Endothelial cell of umbilical vein (primary cell): ENCODE results near the gene ZNF618. TPM values are rescaled to one million over a fixed set of nuclear protein-coding genes. Genes with fewer than 3 reads are reported as not detected.

ENCODE experiments used
- BruUV-seq: library from RNA; stranded (reverse); fragments of 400-500 nt; replicated peaks from 2 replicates; lab custom pipeline; 2021; lab: Mats Ljungman, UMichigan
- CTCF ChIA-PET: fragments of 300-600, 350-600 bp; sonication (Branson Sonifier 250); formaldehyde crosslinking; loops from one replicate; lab custom pipeline; 2021; ENCODE audit warnings: antibody characterized with exemption, inconsistent platforms; lab: Charles Lee
- POLR2A ChIA-PET: fragments of 300-600, 350-600 bp; sonication (Branson Sonifier 250); formaldehyde crosslinking; loops from one replicate; lab custom pipeline; 2021; ENCODE audit warnings: antibody characterized with exemption, inconsistent platforms; lab: Charles Lee
- DNase-seq: peaks from one replicate; pipeline ENCODE4 v3.0.0-alpha.2; 2011; ENCODE audit warnings: low read depth, low spot score
- FAIRE-seq: peaks from 2 replicates; lab custom pipeline; 2011; peaks lifted over from hg19 to GRCh38; lab: Jason Lieb, UNC
- H2AFZ ChIP-seq: 2 replicates; pipeline ENCODE4 v1.6.0; 2012; ENCODE audit warnings: low read depth, low read length, control low read depth, inconsistent platforms
- H3K27ac ChIP-seq: 2 replicates; pipeline ENCODE4 v1.5.1; 2011; ENCODE audit warnings: low read depth, mild to moderate bottlenecking, control low read depth, low read length, moderate library complexity; ENCODE audit not compliant: insufficient read depth
- H3K27me3 ChIP-seq, 2 experiments: 2 replicates each; pipeline versions ENCODE4 v1.6.0 to v1.6.1; 2011; ENCODE audit warnings: low read length in 2 of 2, mixed read lengths in 1 of 2; ENCODE audit not compliant: control insufficient read depth in 2 of 2, insufficient read depth in 2 of 2
- H3K36me3 ChIP-seq, 2 experiments: 2 replicates in 1 of 2; 3 replicates in 1 of 2; pipeline ENCODE4 v1.5.1; 2011; ENCODE audit warnings: low read length in 2 of 2, mild to moderate bottlenecking in 1 of 2, moderate library complexity in 1 of 2; ENCODE audit not compliant: control insufficient read depth in 2 of 2, insufficient read depth in 2 of 2; ENCODE audit errors: extremely low read depth in 1 of 2
- H3K4me1 ChIP-seq: 3 replicates; pipeline ENCODE4 v1.5.1; 2011; ENCODE audit warnings: mild to moderate bottlenecking, low read length; ENCODE audit not compliant: control insufficient read depth, insufficient read depth; ENCODE audit errors: extremely low read depth
- H3K4me2 ChIP-seq: 2 replicates; pipeline ENCODE4 v1.6.1; 2011; ENCODE audit warnings: low read length, control low read depth, mixed read lengths; ENCODE audit not compliant: insufficient read depth
- H3K4me3 ChIP-seq, 3 experiments: fragments of 200-600 bp in 1 of 3; sonication (generic), shearing (Covaris generic) in 1 of 3; replicated peaks in 1 of 3; 2 replicates each; pipeline ENCODE4 v1.5.1; 2011 to 2016; ENCODE audit warnings: control low read depth in 3 of 3, low read length in 3 of 3, mild to moderate bottlenecking in 2 of 3, inconsistent platforms in 1 of 3, low read depth in 1 of 3, moderate library complexity in 1 of 3; ENCODE audit not compliant: insufficient read depth in 1 of 3
- H3K79me2 ChIP-seq: 2 replicates; pipeline ENCODE4 v1.6.0; 2012; ENCODE audit warnings: low read length, inconsistent platforms; ENCODE audit not compliant: control insufficient read depth, insufficient read depth
- H3K9ac ChIP-seq: replicated peaks from 2 replicates; pipeline ENCODE3; 2011; ENCODE audit warnings: low read length, control low read depth; ENCODE audit not compliant: insufficient read depth; ENCODE audit errors: extremely low read depth
- H3K9me1 ChIP-seq: replicated peaks from 3 replicates; pipeline ENCODE4 v1.6.0; 2011; ENCODE audit warnings: mild to moderate bottlenecking, low read length; ENCODE audit not compliant: control insufficient read depth, insufficient read depth; ENCODE audit errors: extremely low read depth
- H3K9me3 ChIP-seq: replicated peaks from 2 replicates; pipeline ENCODE4 v1.5.1; 2012; ENCODE audit warnings: low read length, inconsistent platforms; ENCODE audit not compliant: control insufficient read depth, insufficient read depth
- H4K20me1 ChIP-seq: replicated peaks from 2 replicates; pipeline ENCODE3; 2011; ENCODE audit warnings: mild to moderate bottlenecking, low read length; ENCODE audit not compliant: control insufficient read depth, insufficient read depth; ENCODE audit errors: extremely low read depth
- CTCF ChIP-seq, 2 donors: IDR thresholded peaks; 1 replicate in 1 of 2; 2 replicates in 1 of 2; pipeline ENCODE4 v1.5.1; 2011; ENCODE audit warnings: low read length in 2 of 2, mild to moderate bottlenecking in 2 of 2, moderate library complexity in 2 of 2, control low read depth in 1 of 2, inconsistent platforms in 1 of 2, low read depth in 1 of 2; ENCODE audit not compliant: insufficient read depth in 1 of 2; ENCODE audit errors: extremely low read depth in 1 of 2
- EZH2 ChIP-seq: IDR thresholded peaks from 2 replicates; pipeline ENCODE4 v1.6.1; 2012; ENCODE audit warnings: borderline replicate concordance, low read depth, mild to moderate bottlenecking, moderate library complexity, low read length, inconsistent platforms; ENCODE audit not compliant: severe bottlenecking
- FOS ChIP-seq: IDR thresholded peaks from 2 replicates; pipeline ENCODE4 v1.6.1; 2011; ENCODE audit warnings: mild to moderate bottlenecking, low read length, moderate library complexity, borderline replicate concordance; ENCODE audit not compliant: insufficient read depth
- GATA2 ChIP-seq: IDR thresholded peaks from 2 replicates; pipeline ENCODE4 v1.7.0; 2011; ENCODE audit warnings: low read depth, mild to moderate bottlenecking, moderate library complexity, mixed read lengths, low read length; ENCODE audit not compliant: insufficient read length, insufficient read depth
- JUN ChIP-seq: IDR thresholded peaks from 2 replicates; pipeline ENCODE4 v1.6.1; 2011; ENCODE audit warnings: borderline replicate concordance, low read depth; ENCODE audit not compliant: insufficient read length, insufficient read depth
- MAX ChIP-seq: IDR thresholded peaks from 2 replicates; pipeline ENCODE4 v1.6.1; 2011; ENCODE audit not compliant: insufficient read depth, insufficient read length
- MYC ChIP-seq: IDR thresholded peaks from one replicate; pipeline ENCODE4 v1.6.1; 2011; ENCODE audit warnings: mild to moderate bottlenecking, low read depth, low read length
- POLR2A ChIP-seq: IDR thresholded peaks from 2 replicates; pipeline ENCODE4 v1.6.1; 2012; ENCODE audit warnings: low read depth, mild to moderate bottlenecking, control low read depth, low read length
- POLR2AphosphoS5 ChIP-seq: IDR thresholded peaks from 2 replicates; pipeline ENCODE4 v1.6.1; 2012; ENCODE audit warnings: low read depth, mild to moderate bottlenecking, control low read depth, low read length, moderate library complexity; ENCODE audit not compliant: insufficient read depth
- dilution Hi-C: fragments of 300-500 bp; cut with MboI; formaldehyde crosslinking; loops from one replicate; pipeline ENCODE4 v1.15.0; 2019; ENCODE audit warnings: low sequenced_read_pairs; ENCODE audit not compliant: extremely low pct_ligation_motif_present
- intact Hi-C: fragments of 100-400 bp; cut with micrococcal nuclease; formaldehyde crosslinking; loops from one replicate; pipeline ENCODE4 v1.10.0; 2022
- polyA plus RNA-seq, 4 experiments: library from polyadenylated mRNA; depleted of rRNA in 3 of 4; stranded (reverse) in 3 of 4; unstranded in 1 of 4; fragments of >200 nt; gene quantifications; 2 replicates each; pipeline versions ENCODE4 v1.2.1 to v1.2.3, GENCODE V29; 2011 to 2012; ENCODE audit warnings: missing spikeins in 1 of 4
- total RNA-seq: library from RNA; stranded (reverse); gene quantifications from 2 replicates; pipeline ENCODE4 v1.2.3, GENCODE V29; 2021

The ZNF618 gene
- total and polyA plus RNA-seq, 2 donors (not counting 3 experiments of a cell fraction or from before 2014, with no cell fraction given), result 22.6 to 80.3 TPM

DNA sequence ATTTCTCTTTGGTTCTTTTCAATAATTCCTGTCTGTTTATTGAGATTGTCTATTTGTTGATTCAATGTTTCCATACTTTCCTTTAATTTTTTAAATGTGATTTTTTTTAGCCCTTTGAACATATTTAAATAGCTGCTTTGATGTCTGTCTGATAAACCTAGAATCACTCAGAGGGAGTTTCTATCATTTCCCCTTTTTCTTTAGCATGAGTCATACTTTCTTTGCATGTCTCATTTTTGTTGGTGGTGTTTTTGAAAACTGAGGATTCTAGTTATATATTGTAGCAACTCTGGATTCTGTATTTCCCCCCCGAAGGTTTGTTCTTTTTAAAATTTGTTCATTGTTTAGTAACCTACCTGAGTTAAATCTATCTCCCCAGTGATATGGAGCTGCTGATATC is 24.2 kb upstream of the ZNF618 start:
- H3K79me2 ChIP-seq, result no peaks in the 10 kb centered on the region
- TF ChIP-seq MYC (no peak), FOS (peak; percentile 24), POLR2AphosphoS5 (no peak), POLR2A (no peak), MAX (no peak), GATA2 (no peak), CTCF (IDR thresholded peaks at IDR 0.05; ENCODE audit: extremely low read depth in 1 of 2, insufficient read depth in 1 of 2, low read depth in 1 of 2, low read length in 2 of 2) (no peak), EZH2 (no peak), JUN (peak; percentile 33)
- H3K4me1 ChIP-seq, result no peaks in the 10 kb centered on the region
- BruUV-seq, result no TSS peak
- H3K27me3 ChIP-seq, result peaks cover 0 to 1% of the 10 kb centered on the region in 2 experiments
- dilution Hi-C loops (no loop called here), intact Hi-C loops (no loop called here)
- H2AFZ ChIP-seq, result no peak overlapping the region
- no peak overlapping the region for H3K9ac ChIP-seq
- FAIRE-seq (peak; percentile 53), DNase-seq (no peak)
- H3K9me1 ChIP-seq, result no peaks in the 10 kb centered on the region
- H4K20me1 ChIP-seq, result no peaks in the 10 kb centered on the region
- no peak overlapping the region for H3K4me2 ChIP-seq
- H3K36me3 ChIP-seq, result no peaks in the 10 kb centered on the region
- H3K9me3 ChIP-seq, result no peaks in the 10 kb centered on the region
- ChIA-PET POLR2A (no interaction called here), CTCF (interaction anchor here (0.8 to 1.7 kb wide), 3 partner anchors 9 to 111 kb away, joined by 3 to 5 read pairs (median 3); no protein-coding TSS in a partner anchor)
- no peak overlapping the region for H3K27ac ChIP-seq
- H3K4me3 ChIP-seq, result no peak overlapping the region
